CD4-positive, alpha-beta T cell treated with Interleukin-21 for 1 hour (primary cell): ENCODE measurements around the gene TBC1D5.
"Not testable (repeated sequence)": the region's sequence is repeated elsewhere in the genome, so short reads cannot be mapped to it uniquely, and the experiment has no call there.

Source experiments
- DNase-seq: peaks from one replicate; pipeline ENCODE4 v3.0.0-alpha.2; 2020

TBC1D5 gene, protein sequence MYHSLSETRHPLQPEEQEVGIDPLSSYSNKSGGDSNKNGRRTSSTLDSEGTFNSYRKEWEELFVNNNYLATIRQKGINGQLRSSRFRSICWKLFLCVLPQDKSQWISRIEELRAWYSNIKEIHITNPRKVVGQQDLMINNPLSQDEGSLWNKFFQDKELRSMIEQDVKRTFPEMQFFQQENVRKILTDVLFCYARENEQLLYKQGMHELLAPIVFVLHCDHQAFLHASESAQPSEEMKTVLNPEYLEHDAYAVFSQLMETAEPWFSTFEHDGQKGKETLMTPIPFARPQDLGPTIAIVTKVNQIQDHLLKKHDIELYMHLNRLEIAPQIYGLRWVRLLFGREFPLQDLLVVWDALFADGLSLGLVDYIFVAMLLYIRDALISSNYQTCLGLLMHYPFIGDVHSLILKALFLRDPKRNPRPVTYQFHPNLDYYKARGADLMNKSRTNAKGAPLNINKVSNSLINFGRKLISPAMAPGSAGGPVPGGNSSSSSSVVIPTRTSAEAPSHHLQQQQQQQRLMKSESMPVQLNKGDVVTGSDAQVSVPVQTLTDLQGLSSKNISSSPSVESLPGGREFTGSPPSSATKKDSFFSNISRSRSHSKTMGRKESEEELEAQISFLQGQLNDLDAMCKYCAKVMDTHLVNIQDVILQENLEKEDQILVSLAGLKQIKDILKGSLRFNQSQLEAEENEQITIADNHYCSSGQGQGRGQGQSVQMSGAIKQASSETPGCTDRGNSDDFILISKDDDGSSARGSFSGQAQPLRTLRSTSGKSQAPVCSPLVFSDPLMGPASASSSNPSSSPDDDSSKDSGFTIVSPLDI

GRCh38 chr3:17742102-17742879, at the start of gene TBC1D5:
Gene TBC1D5, minus strand, starts transcription at chr3:17742631. Its CDS starts 234,061 bp downstream, at chr3:17508570.
- peak; percentile 94 for DNase-seq

- no peak for DNase-seq
Observed at GRCh38 chr3:17783426-17783825, 41.0 kb upstream of the TBC1D5 start.

- DNase-seq: no peak
Observed at GRCh38 chr3:17782751-17783150, 40.3 kb upstream of the TBC1D5 start.

DNA sequence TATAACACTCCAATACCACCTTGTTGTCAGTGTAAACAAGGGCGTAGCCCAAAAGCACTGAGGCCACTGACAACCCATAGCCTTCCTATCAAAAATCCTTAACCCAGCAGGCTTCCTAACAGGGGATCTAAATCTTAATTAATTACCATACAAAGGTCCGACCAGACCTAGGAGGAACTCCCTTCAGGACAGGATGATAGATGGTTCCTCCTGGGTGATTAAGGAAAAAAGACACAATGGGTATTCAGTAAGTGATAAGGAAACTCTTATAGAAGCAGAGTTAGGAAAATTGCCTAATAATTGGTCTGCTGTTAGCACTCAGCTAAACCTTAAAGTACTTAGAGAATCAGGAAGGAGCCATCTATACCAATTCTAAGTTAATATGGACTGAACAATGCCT, 37.9 kb upstream of the TBC1D5 start:
- DNase-seq: not testable (repeated sequence)

- not testable (repeated sequence) for DNase-seq
Observed at GRCh38 chr3:17779304-17780250, 37.1 kb upstream of the TBC1D5 start.

GRCh38 chr3:17777326-17777725, 34.9 kb upstream of the TBC1D5 start:
- DNase-seq: not testable (repeated sequence)

GRCh38 chr3:17775073-17775472, 32.6 kb upstream of the TBC1D5 start:
- peak; percentile 4 for DNase-seq

GRCh38 chr3:17774180-17774910, 31.9 kb upstream of the TBC1D5 start:
- peak; percentile 38 for DNase-seq

DNA sequence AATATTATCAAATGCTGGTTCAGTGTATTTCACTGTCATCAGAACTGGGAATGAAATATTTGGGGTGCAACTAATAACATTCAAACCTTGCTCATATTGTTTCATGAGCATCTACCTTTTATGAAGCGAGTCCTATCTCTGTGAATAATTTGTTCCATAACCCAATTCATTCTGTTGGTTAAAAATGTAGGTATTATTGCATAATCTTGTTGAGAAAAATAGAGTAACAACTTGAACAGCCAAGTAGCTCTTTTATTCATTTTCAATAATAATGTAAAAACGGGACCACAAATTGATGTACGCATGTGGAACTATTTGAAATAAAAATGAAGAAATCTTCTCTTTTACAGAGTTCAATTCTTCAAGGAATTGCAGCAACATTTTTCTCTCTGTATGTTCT, 30.1 kb upstream of the TBC1D5 start:
- no peak for DNase-seq

- no peak for DNase-seq
Observed at GRCh38 chr3:17771177-17772017, 29.0 kb upstream of the TBC1D5 start.

DNA sequence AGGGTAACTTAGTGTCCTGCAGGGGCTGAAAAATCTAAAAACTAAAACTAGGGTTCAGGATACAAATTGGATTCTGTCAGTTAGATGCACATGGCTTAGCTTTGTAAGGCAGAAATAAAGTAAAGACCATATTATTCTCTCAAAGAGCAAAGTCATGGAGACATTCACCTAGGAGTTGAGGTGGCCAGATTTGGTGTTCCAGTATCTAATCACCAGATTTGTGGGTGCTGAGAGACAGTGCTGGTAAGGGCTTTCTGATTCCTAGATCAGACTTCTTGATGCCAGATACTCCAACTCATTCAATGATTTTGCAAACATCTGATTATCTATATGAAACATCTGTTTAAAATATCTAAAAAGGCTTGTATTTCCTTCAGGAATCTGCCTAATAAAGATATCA, 28.3 kb upstream of the TBC1D5 start:
- DNase-seq: no peak

DNA sequence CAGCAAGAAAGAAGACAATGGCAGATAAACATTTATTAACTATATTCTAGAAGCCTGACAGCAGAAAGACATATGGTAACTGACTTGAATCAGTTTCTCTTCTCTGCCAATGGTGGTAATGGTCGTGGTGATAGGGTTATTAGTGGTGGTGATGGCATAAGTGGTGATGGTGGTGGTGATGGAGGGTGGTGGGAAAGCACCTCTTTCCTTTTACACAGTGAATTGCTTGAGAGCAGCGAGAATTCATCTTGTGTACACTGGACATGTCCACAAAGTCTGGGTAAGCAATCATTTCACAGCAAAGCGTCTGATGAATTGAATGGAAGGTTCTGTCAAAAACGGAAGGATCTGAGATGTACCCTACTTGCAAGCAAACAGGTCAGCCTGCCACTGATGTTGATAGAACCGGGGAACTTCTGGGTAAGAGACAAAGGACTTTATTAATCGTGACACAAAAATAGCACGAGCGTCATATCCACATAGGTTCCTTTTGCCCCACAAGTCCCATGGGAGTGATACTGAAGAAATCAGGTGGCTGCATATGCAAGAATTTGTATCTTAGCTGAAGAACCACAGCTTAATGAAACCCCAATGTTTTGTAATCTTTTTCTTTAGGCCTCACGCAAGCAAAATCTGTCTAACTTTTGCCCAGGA, 23.5 kb upstream of the TBC1D5 start:
- no peak for DNase-seq

- DNase-seq: no peak
Observed at GRCh38 chr3:17761563-17761962, 19.1 kb upstream of the TBC1D5 start.

DNA sequence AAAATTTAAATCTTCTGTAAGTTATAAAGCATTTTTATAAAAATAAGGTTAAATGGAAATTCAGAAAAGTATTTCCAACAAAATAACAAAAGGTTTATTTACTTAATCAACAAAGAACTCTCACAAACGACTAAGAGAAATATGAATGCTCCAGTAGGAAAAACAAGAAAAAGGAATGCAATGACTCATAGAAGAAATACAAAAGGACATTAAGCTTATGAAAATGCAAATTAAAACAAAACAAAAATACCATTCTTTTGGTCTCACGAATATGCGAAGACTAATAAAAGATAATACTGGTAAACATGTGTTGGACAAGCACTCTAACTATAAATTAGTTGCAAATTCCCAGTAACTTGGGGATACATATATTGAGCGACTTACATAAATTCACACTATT, 17.5 kb upstream of the TBC1D5 start:
- DNase-seq: no peak

DNA sequence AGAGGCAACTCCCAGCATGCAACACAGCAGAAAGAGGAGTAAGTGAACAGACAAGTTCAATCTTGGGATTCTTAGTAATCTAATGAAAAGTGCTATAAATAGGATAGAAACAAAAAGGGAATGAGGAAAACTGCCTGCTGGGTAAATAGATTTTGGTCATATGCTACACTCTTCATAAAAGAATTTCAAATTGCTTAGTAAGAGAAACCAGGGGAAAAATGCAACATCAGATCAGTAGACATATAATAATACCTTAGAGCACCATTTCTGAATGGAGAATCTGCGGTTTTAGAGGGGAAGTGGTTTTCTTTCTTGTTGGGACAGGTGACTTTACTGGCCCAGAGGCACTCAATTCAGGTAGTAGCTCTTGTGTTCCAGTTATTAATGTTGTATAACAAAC, 13.4 kb upstream of the TBC1D5 start:
- DNase-seq: peak; percentile 30

DNA sequence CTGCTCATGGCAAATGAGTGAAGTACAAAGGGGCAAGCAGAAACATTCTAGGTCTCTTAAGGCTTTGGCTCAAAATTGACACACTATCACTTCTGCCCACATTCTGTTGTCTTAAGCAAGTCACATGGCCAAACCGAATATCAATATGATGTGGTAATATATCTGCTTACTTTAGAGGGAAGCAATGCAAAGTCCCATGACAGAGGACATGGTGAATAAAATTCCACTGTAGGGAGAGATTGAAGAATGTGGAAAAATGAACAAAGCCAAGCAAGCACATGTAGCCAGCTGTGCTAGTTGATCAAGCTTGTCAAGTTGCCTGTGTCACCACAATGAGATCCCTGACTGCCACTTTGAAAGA, 11.2 kb upstream of the TBC1D5 start:
- no peak for DNase-seq

- no peak for DNase-seq
Observed at GRCh38 chr3:17752876-17753631, 10.6 kb upstream of the TBC1D5 start.

DNA sequence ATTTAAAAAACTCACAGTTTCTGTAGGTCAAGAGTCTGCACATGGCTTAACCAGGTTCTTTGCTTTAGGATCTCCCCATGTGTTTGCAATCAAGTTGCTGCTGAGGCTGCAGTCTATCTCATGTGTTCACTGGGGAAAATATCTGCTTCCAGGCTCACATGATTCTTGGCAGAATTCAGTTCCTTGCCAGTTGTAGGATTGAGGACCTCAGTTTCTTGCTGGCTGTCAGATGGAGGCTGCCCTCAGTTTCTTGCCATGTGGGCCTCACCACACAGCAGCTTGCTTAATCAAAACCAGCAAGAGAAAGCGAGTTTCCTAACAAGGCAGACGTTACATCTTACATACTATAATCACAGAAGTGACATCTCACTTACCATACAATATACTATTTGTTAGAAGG, 10.0 kb upstream of the TBC1D5 start:
- no peak for DNase-seq

- peak; percentile 16 for DNase-seq
Observed at GRCh38 chr3:17749705-17750293, 7.4 kb upstream of the TBC1D5 start.
